GM21786 (cell line): ENCODE measurements around the gene SLC24A5.

ENCODE experiments used
- ATAC-seq: cut with Tn5 transposase; IDR thresholded peaks from one replicate; pipeline ENCODE4 v1.9.1; 2021; ENCODE audit not compliant: unreplicated experiment

The SLC24A5 gene

GRCh38 chr15:48185529-48185928 lies 64.7 kb downstream of the SLC24A5 start:
- no peak for ATAC-seq

GRCh38 chr15:48186271-48186670 lies 65.5 kb downstream of the SLC24A5 start:
- no peak for ATAC-seq

- no peak for ATAC-seq
Measured at GRCh38 chr15:48190932-48191573, 70.3 kb downstream of the SLC24A5 start.

GRCh38 chr15:48191574-48192225 lies 70.9 kb downstream of the SLC24A5 start, which contains the start of gene CTXN2:
Gene CTXN2 (plus strand): TSS chr15:48191665. CDS start chr15:48201301, 9,636 bp downstream.
- no peak for ATAC-seq
